Amygdala (tissue), 56 donors: ENCODE data around the gene SLC26A9.
A peak's percentile ranks its signal among the peaks of the same experiment; 100 is the strongest.

ENCODE experiments used
- DNase-seq, 56 donors: peaks; one replicate each; lab custom pipeline; 2025; lab: John Stamatoyannopoulos, UW

SLC26A9 gene

DNA sequence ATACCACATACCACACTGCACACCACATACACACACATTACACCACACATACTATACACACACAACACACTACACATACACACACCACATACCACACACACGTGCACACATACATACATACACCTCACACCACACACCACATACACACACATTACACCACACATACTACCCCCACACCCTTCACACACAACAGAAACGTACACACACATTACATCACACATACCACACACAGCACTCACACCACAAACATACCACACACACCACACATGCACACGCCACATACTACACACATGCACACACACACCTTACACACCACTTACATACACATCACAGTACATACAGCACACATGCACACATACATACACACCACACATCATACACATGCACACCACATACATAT lies 31.5 kb upstream of the SLC26A9 start:
- no peak for DNase-seq

DNA sequence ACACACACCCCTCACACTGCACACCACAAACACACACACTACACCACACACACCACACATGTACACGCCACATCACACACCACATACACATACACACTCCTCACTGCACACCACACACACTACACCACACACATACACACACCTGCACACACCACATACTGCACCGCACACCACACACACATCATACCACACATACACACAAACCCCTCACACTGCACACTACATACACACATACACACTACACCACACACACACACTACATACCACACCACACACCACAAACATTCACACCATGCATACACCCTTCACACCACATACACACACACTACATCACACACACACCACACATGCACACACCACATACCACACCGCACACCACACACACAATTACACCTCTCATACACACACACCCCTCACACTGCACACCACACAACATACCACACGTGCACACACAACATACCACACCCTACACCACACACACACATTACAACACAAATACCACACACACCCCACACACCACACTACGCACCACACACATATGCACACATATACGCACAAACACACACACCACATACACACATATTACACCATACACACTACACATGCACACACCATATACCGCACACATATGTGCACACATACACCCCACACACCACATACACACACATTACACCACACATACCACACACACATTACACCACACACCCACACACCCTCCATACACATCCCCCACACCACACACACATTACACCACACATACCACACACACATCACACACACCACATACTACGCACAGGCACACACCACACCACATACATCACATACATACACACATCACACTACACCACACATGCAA lies 30.3 kb upstream of the SLC26A9 start:
- DNase-seq = no peak

DNA sequence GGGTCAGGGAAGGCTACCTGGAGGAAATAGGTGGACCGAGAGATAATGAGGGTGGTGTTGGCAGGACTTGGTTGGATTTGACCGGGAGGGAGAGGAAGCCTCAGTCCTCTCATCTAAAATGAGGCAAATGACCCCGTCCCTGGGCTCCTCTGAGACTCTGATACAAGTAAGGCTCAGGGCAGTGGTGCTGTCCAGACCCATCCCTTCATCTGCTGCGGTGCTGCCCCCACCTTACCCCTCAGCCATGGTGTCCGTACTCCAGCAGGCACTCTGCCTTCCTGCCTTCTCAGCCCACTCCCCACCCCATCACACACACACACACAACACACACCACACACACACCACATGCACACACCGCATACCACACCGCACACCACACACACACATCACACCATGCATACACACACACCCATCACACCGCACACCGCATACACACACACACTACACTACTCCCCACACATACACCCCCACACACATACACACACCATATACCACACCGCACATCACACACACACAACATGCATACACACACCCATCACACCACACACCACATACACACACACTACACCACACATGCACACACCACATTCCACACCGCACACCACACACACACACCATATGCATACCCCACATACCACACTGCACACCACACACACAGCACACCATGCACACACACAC lies 29.4 kb upstream of the SLC26A9 start:
- DNase-seq = no peak

DNA sequence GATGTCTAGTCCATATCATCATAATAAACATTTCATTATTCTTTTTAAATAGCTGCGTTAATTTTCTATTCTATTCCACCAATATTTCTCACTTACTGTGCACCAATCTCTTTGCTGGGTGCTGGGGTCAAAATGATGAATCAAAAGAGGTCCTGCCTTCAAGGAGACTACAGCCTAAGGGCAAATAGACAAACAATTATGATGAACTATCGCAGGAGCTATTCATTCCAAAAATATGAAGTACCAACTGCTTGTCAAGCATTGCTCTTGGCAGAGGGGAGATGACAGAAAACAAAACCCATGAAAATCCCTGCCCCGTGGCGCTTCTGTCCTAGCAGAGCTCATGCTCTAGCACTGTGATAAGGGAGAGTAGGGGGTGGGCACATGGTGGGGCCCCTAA lies 28.8 kb upstream of the SLC26A9 start:
- no peak for DNase-seq

DNA sequence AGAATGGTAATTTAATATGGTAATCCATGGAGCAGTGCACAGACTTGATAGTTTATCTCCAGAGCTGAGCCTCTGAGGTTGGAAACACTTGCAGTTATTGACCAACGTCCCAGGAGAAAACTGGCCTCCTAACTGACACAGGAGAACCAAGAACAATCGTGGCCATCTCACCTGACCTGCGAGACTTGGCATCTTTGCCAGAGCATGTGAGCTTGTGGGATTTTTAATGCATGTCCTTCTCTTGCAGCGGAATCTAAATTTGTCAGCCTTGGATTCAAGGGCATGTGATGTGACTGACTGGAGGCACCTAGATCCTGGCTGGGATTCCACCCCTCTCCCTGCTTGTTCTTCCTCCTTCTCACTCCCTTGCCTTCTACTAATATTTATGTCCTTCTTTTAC lies 27.8 kb upstream of the SLC26A9 start:
- no peak for DNase-seq

DNA sequence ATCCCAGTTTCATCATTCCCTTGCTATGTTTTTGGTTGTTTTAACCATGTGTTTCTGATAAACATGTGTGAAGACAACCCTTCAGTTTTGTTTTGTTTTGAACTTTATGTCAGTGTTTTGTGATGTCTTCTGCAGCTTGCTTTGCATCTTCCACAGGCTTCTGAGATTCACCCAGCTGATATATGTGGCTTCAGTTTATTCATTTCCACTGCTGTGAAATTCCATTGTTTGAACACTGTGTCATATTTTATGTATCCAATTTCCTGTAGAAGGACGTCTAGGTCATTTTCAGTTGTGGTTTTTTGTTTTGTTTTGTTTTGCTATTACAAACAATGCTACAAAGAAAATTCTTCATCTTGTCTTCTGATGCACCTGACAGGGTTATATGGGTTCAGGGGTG lies 27.2 kb upstream of the SLC26A9 start:
- no peak for DNase-seq

DNA sequence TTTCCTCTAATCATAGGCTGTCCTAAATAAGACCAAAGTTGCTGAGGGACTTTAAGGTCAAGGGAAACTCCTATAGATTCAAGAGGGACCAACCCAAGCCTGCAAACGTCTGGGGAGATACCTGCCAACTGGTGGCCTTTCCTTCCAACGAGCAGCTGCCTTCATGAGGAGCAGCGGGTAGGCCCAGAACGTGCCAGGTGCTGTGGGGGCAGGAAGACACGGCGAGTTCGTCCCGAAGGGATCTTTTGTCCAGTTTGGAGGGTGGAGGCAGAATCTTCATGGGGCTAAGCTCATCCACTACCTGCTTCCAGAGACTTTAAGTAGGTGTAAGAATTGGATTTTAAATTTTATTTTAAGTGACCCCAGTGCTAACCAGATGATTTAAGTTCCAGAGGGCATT lies 26.0 kb upstream of the SLC26A9 start:
- DNase-seq = no peak

DNA sequence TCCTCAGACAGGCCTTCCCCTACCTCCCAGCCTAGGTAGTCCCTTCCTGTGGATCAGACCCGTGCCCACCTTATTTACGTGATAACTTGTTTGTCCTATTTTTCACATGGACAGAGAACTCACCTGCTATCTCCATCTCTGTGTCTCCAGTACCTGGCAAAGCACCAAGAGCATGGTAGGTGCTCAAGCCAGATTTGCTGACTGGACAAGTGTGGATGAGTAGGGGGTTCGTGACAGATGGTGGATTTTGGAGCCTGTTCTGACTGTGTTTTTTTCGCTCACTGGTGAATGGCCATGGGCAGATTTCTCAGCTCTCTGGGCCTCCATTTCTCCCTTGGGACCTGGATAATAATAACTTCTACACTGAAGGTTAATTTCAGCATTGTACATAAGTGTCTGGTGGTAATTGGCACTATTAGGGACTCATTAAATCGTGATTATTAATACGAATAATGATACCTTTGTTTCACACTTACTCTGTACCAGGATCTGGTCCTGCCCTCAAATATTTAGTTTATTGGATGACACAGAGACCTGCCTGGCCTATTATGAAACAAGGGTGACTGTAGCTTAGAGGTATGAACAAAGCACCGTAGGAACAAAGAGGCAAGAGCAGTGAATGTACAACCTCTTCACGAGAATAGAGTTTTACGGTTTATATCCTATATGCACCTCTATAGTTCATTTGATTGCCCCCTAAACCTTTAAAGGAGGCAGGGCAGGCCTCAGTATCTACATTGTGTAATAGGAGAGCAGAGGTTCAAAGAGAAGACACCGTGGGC lies 24.5 kb upstream of the SLC26A9 start:
- no peak for DNase-seq

DNA sequence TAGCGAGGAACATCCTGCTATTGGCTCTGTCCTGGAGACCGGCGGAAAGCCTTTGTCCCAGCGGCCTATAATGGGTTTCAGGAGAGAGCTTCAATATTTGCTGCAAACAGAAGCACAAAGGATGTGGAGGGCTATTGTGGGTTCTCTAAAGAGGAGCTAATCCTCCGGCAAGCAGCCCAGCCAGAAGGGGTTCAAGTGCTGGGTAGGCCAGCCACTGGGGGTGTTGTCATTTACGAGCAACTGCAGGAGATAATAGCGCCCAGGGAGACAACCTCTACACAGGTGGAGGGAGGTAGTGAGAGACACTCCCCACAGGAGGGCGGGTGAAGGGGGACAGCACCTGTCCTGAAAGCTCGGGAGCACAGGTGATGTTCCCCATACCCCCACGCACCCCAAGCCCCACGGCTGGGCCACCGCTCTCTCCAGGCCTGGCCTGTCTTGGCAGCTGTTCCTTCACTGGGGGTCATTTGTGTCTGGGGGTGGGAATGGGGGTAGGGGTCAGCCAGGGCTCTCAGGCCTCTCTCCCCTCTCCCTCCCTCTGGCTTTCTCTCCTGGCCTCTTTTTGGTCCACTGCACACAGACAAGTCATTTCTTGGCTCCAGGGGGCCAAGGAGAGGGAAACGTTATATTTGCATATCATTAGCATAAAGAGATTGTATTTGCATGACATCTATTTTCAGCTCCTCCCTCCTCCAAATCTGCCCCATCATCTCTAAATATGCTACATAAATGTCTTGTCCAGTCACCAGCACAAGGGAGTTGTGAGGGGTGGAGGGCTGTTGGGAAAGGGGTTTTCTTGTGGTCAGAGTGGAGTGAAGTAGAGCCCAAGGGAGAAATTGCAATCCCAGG lies 22.0 kb upstream of the SLC26A9 start:
- DNase-seq = no peak

DNA sequence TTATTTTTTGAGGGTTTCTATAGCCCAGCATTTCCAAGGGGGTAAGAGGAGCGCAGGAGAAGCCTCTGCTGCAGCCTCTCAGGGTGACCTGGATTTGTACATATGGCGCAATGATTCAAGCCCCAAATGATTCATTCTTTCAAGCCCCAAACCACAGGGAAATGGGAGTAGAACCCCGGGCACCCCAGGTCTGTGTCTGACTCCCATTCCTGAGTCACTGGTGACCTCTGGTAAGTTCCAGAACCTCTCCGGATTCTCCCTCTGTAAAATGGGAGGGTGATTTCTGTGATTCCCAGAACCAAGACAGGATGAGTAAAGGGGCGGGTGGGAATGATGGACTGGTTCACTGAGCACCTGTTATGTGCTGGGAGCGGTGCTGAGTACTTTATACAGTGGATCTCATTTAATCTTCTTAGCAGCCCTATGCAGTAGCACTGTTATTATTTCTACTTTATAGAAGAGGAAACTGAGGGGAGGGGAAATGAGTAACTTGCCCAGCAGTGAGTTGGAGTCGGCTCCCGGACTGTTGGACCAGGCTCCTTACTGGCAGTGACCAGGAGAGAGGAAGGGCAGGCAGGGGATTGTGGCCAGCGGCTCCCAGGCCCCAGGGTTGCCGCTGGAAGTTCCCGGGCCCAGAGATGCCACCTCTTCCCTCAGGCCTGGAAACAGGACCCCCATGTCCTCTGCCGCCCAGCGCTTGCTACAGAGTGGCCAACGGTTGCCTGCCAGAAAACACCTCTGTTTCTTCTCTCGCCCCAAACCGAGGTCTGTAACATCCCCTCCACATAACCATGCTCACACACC lies 20.3 kb upstream of the SLC26A9 start:
- no peak for DNase-seq

DNA sequence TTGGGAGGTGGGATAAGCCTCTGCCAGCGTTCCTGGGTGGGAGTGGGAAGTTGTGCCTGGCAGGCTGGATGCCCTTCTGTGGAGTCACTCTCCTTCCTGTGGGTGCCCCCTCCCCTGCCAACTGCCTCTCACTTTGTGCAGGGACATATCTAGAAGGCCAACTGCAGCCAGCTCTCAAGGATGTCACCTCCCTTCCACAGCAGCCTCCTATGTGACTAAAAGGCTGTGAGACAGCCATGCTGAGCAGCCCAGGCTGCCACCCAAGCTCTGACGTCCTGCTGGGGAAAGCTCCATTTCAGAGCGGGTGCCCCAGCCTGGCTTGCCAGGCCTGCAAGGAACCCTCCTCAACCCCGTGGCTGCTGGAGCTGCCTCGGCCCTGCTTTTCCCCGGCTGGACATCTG lies 19.6 kb upstream of the SLC26A9 start:
- DNase-seq = peak in 1 of 56 donors; percentile 18

DNA sequence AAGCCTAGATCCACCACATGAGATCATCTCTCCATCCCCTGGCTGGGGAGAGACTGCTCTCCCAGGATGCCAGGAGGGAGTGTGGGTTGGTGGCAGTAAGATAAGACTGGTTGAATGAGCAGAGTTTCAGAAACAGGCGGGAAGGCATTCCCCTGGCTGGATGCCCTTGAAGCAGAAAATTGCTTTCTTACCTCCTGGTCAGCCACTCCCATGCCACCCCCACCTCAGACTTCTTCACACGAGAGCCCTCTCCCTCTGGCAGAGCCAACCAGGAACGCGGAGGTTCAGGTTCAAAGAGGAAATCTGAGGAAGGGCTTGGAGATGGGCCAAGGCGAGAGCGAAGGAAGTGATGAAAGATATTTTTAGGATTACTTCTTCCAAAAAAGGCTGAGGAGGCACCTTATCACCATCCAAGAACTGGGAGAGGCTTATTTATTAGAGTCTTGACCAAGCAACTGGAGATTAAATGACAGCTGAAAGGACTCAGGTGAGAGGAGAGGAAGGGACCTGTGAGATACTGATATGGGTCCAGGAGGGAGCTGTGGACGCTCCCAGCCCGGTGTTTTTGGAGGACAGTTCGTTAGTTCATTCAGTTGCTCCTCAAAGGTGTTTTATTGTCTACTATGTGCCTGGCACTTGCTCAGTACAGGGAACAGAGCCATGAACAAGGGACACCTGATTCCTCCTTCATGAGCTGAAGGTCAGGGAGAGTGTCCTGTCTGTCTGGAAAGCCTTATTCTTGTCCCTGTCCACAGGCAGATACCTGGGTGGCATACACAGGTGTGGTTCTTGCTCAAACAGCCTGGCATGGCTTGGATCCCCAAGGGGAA lies 18.9 kb upstream of the SLC26A9 start:
- DNase-seq = no peak

DNA sequence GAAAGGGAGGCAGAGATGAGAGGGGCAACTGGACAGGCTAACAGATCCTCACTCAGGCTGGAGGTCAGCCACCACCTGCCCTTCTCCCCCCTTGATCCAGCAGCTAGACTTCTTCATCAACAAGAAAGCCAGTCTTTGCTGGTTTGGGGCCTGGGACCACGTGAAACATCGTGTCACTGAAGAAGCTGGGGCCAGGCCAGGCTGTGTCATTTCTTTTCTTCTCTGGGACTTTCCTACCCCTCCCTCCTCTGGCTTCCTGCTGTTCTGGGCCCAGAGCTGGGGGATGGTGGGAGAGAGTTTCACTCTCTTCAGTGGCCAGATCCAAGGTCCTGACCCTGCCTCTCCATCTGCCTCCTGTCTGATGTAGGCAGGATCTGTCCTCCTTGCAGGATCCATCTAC lies 18.1 kb upstream of the SLC26A9 start:
- DNase-seq = peak in 11 of 56 donors; percentile 10 to 35 (median 23)

DNA sequence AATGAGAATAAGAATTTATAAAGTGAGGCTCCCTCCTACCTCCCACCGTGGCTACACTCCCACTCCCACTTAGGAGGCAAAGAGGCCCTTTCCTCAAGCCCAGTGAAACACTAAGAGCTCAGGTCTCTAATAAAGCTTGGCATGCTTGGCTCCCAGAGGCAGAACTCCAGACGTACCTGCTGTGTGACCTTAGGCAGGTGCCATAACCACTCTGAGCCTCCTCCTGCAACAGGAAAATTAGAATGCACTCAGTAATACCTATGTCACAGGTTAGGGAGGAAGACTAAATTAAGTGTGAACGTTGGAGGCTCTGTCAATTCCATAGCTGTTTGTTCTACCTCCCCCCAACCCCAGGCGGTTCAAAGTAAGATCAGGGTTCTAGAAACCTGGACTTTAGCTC lies 16.5 kb upstream of the SLC26A9 start:
- DNase-seq = no peak

DNA sequence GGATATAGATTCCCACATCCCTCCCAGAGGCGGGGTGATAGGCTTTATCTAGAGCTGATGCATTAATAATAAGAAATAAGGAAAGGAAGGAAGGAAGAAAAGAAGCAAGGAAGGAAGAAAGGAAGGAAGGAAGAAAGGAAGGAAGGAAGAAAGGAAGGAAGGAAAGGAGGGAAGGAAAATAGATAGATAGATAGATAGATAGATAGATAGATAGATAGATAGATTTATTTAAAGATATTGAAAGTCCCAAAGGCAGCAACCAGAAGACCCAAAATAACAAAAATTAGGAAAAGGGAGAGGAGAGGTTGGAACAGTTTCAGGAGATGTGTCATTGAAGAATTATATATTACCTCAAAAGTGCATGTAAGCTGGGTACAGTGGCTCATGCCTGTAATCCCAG lies 12.2 kb upstream of the SLC26A9 start:
- no peak for DNase-seq

DNA sequence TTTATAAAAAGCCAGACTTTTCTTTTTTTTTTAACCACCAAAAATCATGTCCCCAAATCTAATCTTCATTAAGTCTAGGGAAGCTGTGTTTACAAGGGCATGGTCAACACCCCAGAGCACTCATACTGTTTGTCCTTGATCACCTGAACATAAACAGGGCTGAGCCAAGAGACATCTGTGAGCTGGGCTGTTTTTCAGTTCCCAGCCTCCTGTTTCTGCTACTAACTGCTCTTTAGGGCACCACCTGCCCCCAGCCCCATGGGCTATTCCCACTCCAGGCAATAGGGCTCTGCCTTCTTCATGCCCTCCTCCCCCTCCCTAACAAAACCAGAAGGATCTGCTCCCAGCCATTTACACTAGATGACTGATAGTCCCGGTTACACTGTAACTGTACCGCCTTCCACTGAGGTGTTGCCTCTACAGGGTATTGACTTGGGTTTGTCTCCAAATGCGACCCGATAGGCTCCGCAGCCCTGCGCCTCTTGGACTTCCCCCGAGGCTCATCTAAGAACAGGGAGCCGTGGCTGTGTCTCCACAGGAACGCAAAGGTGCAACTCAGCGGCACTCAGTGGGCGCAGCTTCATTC lies 11.7 kb upstream of the SLC26A9 start:
- DNase-seq = no peak

DNA sequence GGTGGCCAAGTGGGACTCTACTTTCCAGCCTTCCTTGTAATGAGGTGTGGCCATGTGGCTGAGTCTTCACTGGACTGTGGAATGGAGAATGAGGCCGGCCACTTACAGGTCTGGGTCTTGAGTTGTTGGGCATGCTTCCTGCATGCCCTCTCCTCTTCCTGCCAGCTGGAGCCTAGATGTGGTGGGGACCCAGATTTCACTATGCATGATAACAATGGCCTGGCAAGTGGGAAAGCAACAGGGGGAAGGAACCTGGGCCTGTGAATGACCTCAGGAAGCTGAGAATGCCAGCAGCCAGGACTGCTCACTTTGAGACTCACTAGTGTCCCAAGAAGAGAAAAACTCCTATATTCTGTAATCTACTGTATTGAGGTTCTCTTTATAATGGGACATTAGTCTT lies 8.5 kb upstream of the SLC26A9 start:
- no peak for DNase-seq

DNA sequence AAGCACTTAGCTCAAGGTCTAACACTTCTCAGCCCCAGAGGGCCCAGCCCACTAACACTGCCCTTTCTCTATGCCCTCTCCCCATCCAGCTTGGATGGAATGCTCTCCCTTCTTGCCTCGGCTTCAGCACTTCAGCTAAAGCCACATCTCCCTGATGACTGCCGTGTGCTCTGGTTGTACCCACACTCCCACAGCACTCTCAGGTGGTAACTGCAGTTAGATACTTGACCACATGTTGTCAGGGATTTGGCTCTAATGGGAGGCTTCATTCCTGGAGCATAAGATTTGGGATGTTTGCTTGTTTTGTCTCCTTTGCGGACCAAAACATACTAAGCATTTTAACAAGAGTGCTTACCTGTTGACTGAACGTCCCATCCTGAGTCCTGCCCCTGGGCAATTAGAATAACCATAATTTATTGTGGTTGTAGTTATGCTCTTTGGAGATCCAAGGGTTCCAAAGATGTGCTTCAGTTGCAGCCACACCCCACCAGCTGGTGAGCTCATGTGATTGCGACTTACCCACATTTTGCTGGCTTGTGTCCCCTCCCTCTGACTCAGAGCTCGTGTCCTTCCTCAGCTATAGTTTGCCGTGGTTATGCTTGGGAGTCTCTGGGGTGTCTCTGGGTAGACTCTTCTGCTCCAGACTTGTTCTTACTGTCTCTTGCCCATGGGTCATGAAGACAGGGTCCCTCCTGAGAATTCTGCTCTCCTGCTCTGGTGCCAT lies 7.7 kb upstream of the SLC26A9 start:
- no peak for DNase-seq
